T-helper 2 cell treated with Interferon-gamma antibody and Interleukin-4, amounts not matched to agents 5 μg/mL and 100 μg/mL, for 36 hours (primary cell): ENCODE data around the gene NAA40.
A peak's percentile ranks its signal among the peaks of the same experiment; 100 is the strongest.

Experiments
- DNase-seq: peaks from one replicate; pipeline ENCODE4 v3.0.0; 2021; ENCODE audit warnings: low spot score
- H3K27ac Mint-ChIP-seq: one replicate; pipeline ENCODE4 v1.8.0; 2021; ENCODE audit warnings: mild to moderate bottlenecking, mixed read lengths
- H3K27me3 Mint-ChIP-seq: one replicate; pipeline ENCODE4 v1.8.0; 2021; ENCODE audit warnings: low read depth, mixed read lengths
- H3K36me3 Mint-ChIP-seq: one replicate; pipeline ENCODE4 v1.8.0; 2021; ENCODE audit warnings: low read depth, mixed read lengths
- H3K4me1 Mint-ChIP-seq: one replicate; pipeline ENCODE4 v1.8.0; 2021; ENCODE audit warnings: low read depth, mixed read lengths
- H3K4me3 Mint-ChIP-seq: one replicate; pipeline ENCODE4 v1.8.0; 2022; ENCODE audit warnings: mild to moderate bottlenecking, moderate library complexity, mixed read lengths
- H3K9me3 Mint-ChIP-seq: one replicate; pipeline ENCODE4 v1.8.0; 2021; ENCODE audit warnings: mixed read lengths

Gene NAA40

DNA sequence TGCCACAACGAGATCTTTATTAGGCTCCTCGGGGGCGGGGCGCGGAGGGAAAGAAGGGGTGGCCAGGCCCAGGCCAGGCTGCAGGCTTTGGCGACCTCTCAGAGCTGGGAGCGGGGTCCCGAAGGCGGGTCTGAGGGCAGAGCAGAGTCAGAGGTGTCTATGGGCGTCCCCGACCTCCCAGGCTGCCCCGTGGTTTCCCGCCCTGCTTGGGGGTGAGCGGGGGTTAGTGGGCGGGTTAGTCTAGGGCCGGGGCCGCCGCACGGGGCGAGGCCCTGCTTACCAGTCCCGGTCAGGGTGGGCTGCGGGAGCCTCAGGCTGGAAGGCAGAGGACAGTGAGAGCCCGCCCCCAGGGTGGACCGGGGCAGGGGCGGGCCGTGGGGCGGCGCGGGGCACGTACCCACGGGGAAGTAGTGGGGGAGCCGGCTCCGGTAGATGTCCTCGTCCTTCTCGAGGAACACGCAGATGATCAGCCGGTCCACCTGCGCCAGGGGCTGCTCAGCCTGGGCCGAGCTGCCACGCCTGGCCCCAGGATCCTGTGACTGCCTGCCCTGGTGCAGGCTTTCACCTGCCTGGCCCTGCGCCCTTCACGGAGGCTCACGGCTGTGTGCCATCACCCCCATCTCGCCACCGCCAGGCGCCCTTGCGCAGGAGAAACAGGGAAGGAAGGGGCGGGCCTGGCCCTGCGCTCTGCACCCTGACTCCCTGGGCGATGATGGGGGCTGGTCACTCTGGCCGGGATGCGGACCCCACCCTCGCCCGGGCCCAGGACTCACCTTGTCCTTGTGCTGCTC, 60.0 kb downstream of the NAA40 start:
- H3K36me3 Mint-ChIP-seq, result peaks cover 16% of the 10 kb centered on the region
- no peak overlapping the region for H3K27ac Mint-ChIP-seq
- no peak overlapping the region for H3K4me3 Mint-ChIP-seq
- peaks cover 2% of the 10 kb centered on the region for H3K27me3 Mint-ChIP-seq
- DNase-seq, result no peak
- peaks cover 3% of the 10 kb centered on the region for H3K4me1 Mint-ChIP-seq
- no peaks in the 10 kb centered on the region for H3K9me3 Mint-ChIP-seq

DNA sequence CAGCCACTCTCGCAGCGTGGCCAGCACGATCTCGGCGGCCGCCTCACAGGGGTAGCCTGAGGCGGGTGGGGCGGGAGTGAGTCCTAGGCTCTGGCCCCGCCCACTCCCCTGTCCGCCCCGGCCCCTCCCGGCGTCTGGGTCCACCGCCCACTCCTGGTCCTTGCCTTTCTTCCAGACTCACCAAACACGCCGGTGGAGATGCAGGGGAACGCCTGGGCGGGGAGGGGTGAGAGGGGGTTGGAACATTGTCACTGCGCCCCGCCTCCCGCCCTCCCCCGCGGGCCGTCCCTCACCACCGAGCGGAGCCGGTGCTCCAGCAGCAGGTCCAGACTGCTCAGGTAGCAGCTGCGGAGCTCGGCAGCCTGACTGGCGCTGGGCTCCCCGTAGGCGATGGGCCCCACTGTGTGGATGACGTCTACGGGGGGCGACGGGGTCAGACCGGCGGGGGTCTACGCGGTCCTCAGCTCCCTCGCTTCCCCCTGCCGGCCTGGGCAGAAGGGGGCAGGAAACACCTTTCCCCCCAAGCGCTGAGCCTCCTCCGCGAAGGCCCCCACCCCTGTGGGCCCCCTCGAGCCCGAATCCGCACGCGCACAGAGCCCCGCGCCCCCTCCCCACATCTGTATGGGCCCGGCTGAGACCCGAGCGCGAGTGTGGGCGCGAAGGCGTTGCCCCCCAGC, 60.7 kb downstream of the NAA40 start:
- Mint-ChIP-seq H3K4me3 (no peak overlapping the region), H3K27ac (no peak overlapping the region), H3K9me3 (no peaks in the 10 kb centered on the region), H3K27me3 (peaks cover 2% of the 10 kb centered on the region), H3K4me1 (peaks cover 3% of the 10 kb centered on the region), H3K36me3 (peaks cover 15% of the 10 kb centered on the region)
- DNase-seq, result peak; percentile 32

- no peaks in the 10 kb centered on the region for H3K9me3 Mint-ChIP-seq
- no peak overlapping the region for H3K4me3 Mint-ChIP-seq
- peaks cover 3% of the 10 kb centered on the region for H3K4me1 Mint-ChIP-seq
- peaks cover 2% of the 10 kb centered on the region for H3K27me3 Mint-ChIP-seq
- peak; percentile 74 for DNase-seq
- no peak overlapping the region for H3K27ac Mint-ChIP-seq
- peaks cover 15% of the 10 kb centered on the region for H3K36me3 Mint-ChIP-seq
Measured at GRCh38 chr11:64000026-64000739, 61.4 kb downstream of the NAA40 start.

DNA sequence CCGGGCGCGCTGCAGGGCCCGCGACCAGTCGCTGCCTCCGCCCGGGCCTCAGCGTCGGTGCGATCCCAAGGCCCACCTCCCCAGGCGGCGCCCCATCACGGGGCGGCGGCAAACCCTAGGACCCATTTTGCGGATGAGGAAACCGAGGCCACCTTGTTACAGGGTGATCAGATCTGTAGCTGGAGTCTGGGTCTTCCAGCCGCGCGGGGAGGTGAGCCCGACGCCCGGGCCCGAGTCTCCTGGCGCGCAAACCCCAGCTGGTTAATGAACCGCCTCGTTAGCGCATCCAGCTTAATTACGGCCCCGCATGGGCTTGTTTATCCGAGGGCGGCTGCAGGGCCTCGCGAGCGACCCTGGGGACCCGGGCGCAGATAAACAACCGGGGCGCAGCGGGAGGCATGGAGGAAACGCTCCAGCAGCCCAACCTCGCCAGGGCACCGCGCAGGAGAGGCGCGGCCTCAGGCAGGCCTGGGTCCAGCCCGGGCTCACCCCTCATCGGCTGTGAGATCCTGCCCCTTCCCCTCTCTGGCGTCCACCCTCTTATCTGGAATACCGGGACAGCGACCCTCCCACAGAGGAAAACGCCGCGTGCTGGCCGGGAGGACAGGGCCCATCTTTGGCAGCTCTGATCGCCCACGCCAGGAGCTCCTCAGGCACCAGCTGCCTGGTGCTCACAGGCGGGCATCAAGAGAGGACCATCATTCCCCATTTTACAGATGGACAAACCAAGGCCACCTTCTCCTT, 62.1 kb downstream of the NAA40 start:
- peaks cover 3% of the 10 kb centered on the region for H3K4me1 Mint-ChIP-seq
- H3K27me3 Mint-ChIP-seq, result peaks cover 4% of the 10 kb centered on the region
- H3K27ac Mint-ChIP-seq, result no peak overlapping the region
- H3K9me3 Mint-ChIP-seq, result no peaks in the 10 kb centered on the region
- no peak for DNase-seq
- H3K4me3 Mint-ChIP-seq, result peak overlapping the region; percentile 48
- peaks cover 15% of the 10 kb centered on the region for H3K36me3 Mint-ChIP-seq

DNA sequence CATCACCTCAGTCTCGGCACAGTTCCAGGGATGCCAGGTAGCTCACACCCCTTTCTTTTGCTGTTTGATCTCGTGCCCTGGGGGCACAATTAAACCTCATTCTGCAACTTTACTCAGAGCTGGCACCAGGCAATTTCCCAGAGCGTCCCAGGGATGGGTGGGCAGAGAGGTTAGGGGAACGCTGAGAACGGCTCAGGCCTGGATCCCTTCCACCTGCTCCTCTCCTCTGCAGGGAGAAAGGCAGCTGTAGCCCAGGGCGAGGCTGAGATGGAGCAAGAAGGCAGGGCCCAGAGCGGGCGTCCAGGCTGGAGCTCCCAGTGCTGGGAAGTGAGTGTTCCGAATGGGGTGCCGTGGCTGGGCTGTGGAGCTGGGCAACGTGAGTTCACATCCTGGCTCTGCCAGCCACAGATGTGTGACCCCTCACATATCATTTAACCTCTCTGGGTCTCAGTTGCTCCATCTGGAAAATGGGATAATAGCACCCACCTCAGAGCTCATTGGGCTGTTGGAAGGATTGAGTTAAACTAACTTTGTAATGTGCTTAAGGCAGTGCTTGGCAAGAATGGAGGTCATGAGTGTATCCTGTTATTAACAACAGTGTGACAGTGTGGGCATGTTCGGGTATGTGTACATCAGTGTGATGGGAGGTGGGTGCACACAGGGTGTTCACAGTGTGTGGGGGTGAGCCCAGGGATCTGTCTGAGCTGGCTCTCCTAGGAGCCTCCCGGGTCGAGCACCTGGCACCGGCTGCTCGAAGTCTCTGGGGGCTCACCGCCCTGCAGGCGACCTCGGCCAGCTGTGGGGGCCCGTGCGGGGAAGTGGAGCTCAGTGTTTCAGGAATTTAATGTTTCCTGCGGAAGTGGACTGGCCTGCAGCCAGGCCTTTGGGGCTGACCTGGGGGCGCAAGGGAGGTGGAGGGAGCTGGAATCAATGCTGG, 63.0 kb downstream of the NAA40 start:
- H3K27me3 Mint-ChIP-seq, result peaks cover 7% of the 10 kb centered on the region
- no peak overlapping the region for H3K27ac Mint-ChIP-seq
- no peaks in the 10 kb centered on the region for H3K9me3 Mint-ChIP-seq
- DNase-seq, result no peak
- peaks cover 3% of the 10 kb centered on the region for H3K4me1 Mint-ChIP-seq
- H3K4me3 Mint-ChIP-seq, result peak overlapping the region; percentile 42
- H3K36me3 Mint-ChIP-seq, result peaks cover 15% of the 10 kb centered on the region

DNA sequence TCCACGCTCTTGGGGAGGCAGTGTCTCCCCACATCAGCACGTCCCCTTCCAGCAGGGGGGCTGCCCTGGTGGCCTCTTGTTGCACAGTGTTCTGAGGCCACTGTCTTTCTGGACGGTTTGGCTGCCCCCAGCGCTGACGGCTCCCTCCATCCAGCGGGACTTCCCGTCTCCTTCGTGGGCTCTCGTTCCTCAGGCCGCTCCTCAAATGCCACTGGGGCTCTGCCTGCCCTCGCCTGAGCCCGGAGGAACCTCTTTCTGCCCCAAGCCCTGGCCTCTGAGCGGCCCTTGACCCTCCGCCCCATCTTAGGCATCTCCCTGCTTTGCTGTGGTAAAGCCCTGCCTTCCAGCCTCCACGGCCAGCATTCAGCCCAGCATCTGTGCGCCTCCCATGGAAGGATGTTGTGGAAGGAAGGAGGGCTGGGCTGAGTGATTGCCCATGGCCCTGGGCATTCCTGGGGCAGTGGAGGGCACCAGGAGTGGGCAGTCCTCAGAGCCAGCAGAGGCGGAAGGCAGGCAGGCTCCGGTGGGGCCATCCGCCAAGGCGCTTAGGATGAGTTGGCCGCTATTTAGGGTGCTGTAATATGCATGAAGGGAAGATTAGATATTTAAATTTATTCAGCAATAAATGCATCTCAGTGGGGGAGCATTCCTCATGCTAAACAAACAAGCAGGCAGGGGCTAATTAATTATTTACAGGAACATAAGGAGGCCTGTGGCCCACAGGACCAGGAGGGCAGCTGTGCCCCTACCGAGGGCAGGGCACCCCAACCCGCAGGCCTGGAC, 65.2 kb downstream of the NAA40 start:
- Mint-ChIP-seq H3K27me3 (peaks cover 25% of the 10 kb centered on the region), H3K4me3 (no peak overlapping the region), H3K27ac (no peak overlapping the region), H3K9me3 (no peaks in the 10 kb centered on the region), H3K4me1 (peaks cover 9% of the 10 kb centered on the region), H3K36me3 (peaks cover 2% of the 10 kb centered on the region)
- DNase-seq, result no peak

DNA sequence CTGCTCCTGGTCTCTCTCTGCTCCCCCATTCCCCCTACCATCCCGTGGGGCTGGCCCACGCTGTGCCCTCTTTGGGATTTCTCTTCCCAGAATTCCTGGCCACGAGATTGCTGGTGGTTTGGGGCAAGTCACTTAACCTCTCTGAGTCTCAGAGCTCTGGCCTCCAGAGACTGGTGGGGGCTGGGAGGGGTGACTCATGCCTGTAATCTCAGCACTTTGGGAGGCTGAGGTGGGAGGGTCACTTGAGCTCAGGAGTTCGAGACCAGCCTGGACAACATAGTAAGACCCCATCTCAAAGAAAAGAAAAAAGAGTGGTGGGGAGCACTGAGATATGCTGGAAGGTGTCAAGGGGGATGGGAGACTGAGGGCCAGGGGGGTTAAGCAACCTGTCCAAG, 65.8 kb downstream of the NAA40 start:
- Mint-ChIP-seq H3K27me3 (peaks cover 25% of the 10 kb centered on the region), H3K27ac (no peak overlapping the region), H3K4me1 (peaks cover 9% of the 10 kb centered on the region), H3K9me3 (no peaks in the 10 kb centered on the region), H3K36me3 (peaks cover 2% of the 10 kb centered on the region), H3K4me3 (no peak overlapping the region)
- DNase-seq, result no peak

- Mint-ChIP-seq H3K9me3 (peaks cover 8% of the 10 kb centered on the region), H3K4me3 (no peak overlapping the region), H3K27me3 (peaks cover 27% of the 10 kb centered on the region), H3K27ac (no peak overlapping the region), H3K4me1 (peaks cover 9% of the 10 kb centered on the region), H3K36me3 (peaks cover 2% of the 10 kb centered on the region)
- DNase-seq, result no peak
Measured at GRCh38 chr11:64005691-64006090, 66.9 kb downstream of the NAA40 start.

- Mint-ChIP-seq H3K27ac (no peak overlapping the region), H3K4me3 (no peak overlapping the region), H3K9me3 (peaks cover 15% of the 10 kb centered on the region), H3K27me3 (peaks cover 25% of the 10 kb centered on the region), H3K36me3 (peaks cover under 1% of the 10 kb centered on the region), H3K4me1 (peaks cover 6% of the 10 kb centered on the region)
- DNase-seq, result no peak
Measured at GRCh38 chr11:64006398-64006797, 67.6 kb downstream of the NAA40 start.
